ENCODE data around the gene NOP14.

GRCh38 chr4:2943364-2944090, 19.7 kb downstream of the NOP14 start:
- no peak for TF ChIP-seq POLR2AphosphoS5 (IDR thresholded peaks at IDR 0.05; ENCODE audit: low read depth)
- TF ChIP-seq CTCF (conservative IDR thresholded peaks at IDR 0.05; ENCODE audit: low read depth in 2 of 2): no peak
- no peak for TF ChIP-seq EZH2phosphoT487 (IDR thresholded peaks at IDR 0.05; ENCODE audit: unreplicated experiment)
- TF ChIP-seq EZH2 (IDR thresholded peaks at IDR 0.05; ENCODE audit: low read depth, unreplicated experiment): no peak
- TF ChIP-seq REST (IDR thresholded peaks at IDR 0.05; ENCODE audit: unreplicated experiment): no peak
- no peak for TF ChIP-seq ZNF331 (CRISPR knock-in tag; IDR thresholded peaks at IDR 0.05; ENCODE audit: low read depth)
- no peak for TF ChIP-seq JUNB (IDR thresholded peaks at IDR 0.05; ENCODE audit: unreplicated experiment)
- TF ChIP-seq CREB1 (CRISPR knock-in tag; IDR thresholded peaks at IDR 0.05; ENCODE audit: low read depth): no peak
- TF ChIP-seq ZNF462 (CRISPR knock-in tag; IDR thresholded peaks at IDR 0.05): no peak
- TF ChIP-seq ETS1 (IDR thresholded peaks at IDR 0.05): no peak
- no peak for TF ChIP-seq NANOG (IDR thresholded peaks at IDR 0.05; ENCODE audit: borderline replicate concordance)

All from GM23338 (cell line).